ENCODE measurements around the gene PLA2G15.

Gene PLA2G15

DNA sequence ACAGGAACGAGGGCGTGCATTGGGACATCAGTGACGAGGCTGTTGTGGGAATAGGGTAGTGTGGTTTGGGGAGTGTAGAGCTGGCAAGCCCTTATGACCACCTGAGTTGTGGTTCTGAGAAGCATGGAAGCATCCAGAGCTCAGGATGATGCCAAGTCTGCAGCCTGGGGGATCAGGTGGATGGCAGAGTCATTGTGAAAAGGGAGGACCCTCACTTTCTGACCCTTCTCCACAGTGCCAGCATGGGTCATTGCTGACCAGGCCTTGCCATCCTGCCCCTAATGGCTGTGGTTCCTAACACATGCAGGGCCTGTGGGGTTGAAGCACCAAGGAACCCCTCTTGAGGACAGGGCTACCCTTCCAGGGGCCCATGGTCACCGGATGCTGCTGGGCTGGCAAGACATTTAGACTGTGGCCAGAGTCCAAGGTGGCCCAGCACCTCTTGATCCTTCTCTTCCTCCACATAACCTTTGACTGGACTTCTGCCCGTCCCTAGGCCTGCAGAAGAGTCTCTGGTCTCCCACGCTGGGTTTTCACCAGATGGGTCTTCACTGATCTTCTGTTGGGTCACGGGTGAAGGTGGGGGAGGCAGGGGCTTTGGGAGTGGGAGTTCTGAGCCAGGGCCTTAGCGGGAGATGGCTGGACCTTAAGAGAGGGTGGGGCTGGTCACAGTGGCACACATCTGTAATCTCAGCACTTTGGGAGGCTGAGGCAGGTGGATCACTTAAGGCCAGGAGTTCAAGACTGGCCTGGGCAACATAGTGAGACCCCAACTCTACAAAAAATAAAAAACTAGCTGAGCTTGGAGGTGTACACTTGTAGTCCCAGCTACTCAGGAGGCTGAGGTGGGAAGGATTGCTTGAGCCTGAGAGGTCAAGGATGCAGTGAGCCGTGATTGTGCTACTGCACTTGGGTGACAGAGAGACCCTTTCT is 2.0 kb upstream of the PLA2G15 start:
- TF ChIP-seq, protein P1, sequence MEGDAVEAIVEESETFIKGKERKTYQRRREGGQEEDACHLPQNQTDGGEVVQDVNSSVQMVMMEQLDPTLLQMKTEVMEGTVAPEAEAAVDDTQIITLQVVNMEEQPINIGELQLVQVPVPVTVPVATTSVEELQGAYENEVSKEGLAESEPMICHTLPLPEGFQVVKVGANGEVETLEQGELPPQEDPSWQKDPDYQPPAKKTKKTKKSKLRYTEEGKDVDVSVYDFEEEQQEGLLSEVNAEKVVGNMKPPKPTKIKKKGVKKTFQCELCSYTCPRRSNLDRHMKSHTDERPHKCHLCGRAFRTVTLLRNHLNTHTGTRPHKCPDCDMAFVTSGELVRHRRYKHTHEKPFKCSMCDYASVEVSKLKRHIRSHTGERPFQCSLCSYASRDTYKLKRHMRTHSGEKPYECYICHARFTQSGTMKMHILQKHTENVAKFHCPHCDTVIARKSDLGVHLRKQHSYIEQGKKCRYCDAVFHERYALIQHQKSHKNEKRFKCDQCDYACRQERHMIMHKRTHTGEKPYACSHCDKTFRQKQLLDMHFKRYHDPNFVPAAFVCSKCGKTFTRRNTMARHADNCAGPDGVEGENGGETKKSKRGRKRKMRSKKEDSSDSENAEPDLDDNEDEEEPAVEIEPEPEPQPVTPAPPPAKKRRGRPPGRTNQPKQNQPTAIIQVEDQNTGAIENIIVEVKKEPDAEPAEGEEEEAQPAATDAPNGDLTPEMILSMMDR (IDR thresholded peaks at IDR 0.05; ENCODE audit: poor library complexity, severe bottlenecking), result no peak
- H3K27ac ChIP-seq (ENCODE audit: poor library complexity, severe bottlenecking), result no peak overlapping the region
- ATAC-seq (ENCODE audit: low read depth) (no peak), DNase-seq (ENCODE audit: low spot score) (no peak)
- H3K4me1 ChIP-seq (ENCODE audit: insufficient read depth, poor library complexity, severe bottlenecking), result peaks cover 6% of the 10 kb centered on the region
- H3K27me3 ChIP-seq (ENCODE audit: insufficient read depth, poor library complexity, severe bottlenecking), result no peaks in the 10 kb centered on the region
- H3K9me3 ChIP-seq (ENCODE audit: severe bottlenecking), result no peaks in the 10 kb centered on the region
- H3K36me3 ChIP-seq (ENCODE audit: low read depth), result no peaks in the 10 kb centered on the region
- no peak overlapping the region for H3K4me3 ChIP-seq (ENCODE audit: severe bottlenecking)

DNA sequence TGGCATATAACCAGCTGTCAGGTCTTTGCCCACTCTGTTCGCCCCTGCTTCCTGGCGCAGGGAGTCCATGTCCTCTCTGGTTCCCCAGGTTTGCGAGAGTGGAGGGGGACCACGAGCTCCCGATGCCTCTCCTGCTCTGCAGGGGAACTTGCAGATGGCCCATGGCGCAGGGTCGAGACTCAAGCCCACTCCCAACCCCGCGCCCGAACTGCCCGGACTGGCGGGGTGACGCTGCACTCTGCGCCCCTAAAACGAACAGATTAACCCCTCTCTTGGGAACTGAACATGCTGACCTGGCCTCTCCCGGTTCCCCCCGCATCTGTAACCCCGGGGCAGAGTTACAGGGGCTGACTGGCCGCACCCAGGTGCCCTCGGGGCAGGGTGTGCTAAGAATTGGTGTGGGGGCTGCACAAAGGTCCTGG is 681 bp upstream of the PLA2G15 start:
- Histone ChIP-seq H3K4me3 (ENCODE audit: severe bottlenecking) (peak overlapping the region; percentile 59), H3K36me3 (ENCODE audit: low read depth) (peaks cover 5% of the 10 kb centered on the region; the same call in 1 of the 2 replicates), H3K9me3 (ENCODE audit: severe bottlenecking) (no peaks in the 10 kb centered on the region), H3K4me1 (ENCODE audit: insufficient read depth, poor library complexity, severe bottlenecking) (peaks cover 5% of the 10 kb centered on the region), H3K27me3 (ENCODE audit: insufficient read depth, poor library complexity, severe bottlenecking) (no peaks in the 10 kb centered on the region), H3K27ac (ENCODE audit: poor library complexity, severe bottlenecking) (peak overlapping the region; percentile 3)
- DNase-seq (ENCODE audit: low spot score) (no peak), ATAC-seq (ENCODE audit: low read depth) (no peak)
- TF ChIP-seq, protein P1 (IDR thresholded peaks at IDR 0.05; ENCODE audit: poor library complexity, severe bottlenecking), result no peak

DNA sequence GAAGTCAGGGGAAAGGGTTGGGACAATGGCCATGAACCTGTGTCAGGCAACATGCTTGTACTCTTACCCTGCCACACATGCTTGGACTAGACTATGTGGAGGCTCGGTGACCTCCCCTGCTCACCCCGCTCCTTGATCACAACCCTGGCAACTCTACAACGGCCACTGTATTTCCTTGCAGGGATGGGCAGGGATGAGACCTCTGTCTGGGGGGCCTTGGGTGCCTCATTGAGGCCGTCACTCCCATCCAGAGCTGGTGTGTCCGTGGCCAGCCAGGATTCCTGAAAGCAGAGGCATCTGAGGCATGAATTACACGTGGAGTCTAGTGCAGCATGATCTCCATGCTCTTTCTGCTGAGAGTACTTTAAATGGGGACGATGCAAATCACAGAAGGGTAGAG is 948 bp downstream of the PLA2G15 start:
- no peaks in the 10 kb centered on the region for H3K9me3 ChIP-seq (ENCODE audit: severe bottlenecking)
- H3K27me3 ChIP-seq (ENCODE audit: insufficient read depth, poor library complexity, severe bottlenecking), result no peaks in the 10 kb centered on the region
- DNase-seq (ENCODE audit: low spot score) (no peak), ATAC-seq (ENCODE audit: low read depth) (no peak)
- TF ChIP-seq, protein P1 (IDR thresholded peaks at IDR 0.05; ENCODE audit: poor library complexity, severe bottlenecking), result no peak
- peak overlapping the region; percentile 59 for H3K4me3 ChIP-seq (ENCODE audit: severe bottlenecking)
- H3K27ac ChIP-seq (ENCODE audit: poor library complexity, severe bottlenecking), result no peak overlapping the region
- peaks cover 5% of the 10 kb centered on the region for H3K4me1 ChIP-seq (ENCODE audit: insufficient read depth, poor library complexity, severe bottlenecking)
- peaks cover 15% of the 10 kb centered on the region; the same call in 1 of the 2 replicates for H3K36me3 ChIP-seq (ENCODE audit: low read depth)

DNA sequence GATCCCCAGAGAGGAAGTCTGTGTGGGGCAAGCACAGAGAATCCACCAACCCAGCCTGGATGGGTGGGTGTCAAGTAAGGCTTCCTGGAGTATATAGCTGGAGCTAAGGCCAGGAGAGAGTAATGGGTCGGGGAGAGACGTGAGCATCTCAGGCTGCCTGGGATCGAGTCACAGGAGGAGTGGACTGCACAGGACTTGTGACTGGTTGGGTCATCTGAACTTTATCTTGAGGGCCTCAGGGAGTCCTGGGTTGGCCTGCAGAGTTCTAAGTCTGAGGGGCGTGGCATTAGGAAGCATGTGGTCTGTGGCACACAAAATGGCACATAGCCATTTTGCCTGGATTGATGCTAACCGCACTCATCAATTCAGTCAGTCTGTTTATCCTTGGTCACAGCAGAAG is 1.5 kb downstream of the PLA2G15 start:
- peaks cover 5% of the 10 kb centered on the region for H3K4me1 ChIP-seq (ENCODE audit: insufficient read depth, poor library complexity, severe bottlenecking)
- H3K27ac ChIP-seq (ENCODE audit: poor library complexity, severe bottlenecking), result no peak overlapping the region
- TF ChIP-seq, protein P1 (IDR thresholded peaks at IDR 0.05; ENCODE audit: poor library complexity, severe bottlenecking), result no peak
- H3K9me3 ChIP-seq (ENCODE audit: severe bottlenecking), result no peaks in the 10 kb centered on the region
- no peak overlapping the region for H3K4me3 ChIP-seq (ENCODE audit: severe bottlenecking)
- no peaks in the 10 kb centered on the region for H3K27me3 ChIP-seq (ENCODE audit: insufficient read depth, poor library complexity, severe bottlenecking)
- peaks cover 15% of the 10 kb centered on the region; the same call in 1 of the 2 replicates for H3K36me3 ChIP-seq (ENCODE audit: low read depth)
- DNase-seq (ENCODE audit: low spot score), result no peak
- ATAC-seq (ENCODE audit: low read depth), result no peak

DNA sequence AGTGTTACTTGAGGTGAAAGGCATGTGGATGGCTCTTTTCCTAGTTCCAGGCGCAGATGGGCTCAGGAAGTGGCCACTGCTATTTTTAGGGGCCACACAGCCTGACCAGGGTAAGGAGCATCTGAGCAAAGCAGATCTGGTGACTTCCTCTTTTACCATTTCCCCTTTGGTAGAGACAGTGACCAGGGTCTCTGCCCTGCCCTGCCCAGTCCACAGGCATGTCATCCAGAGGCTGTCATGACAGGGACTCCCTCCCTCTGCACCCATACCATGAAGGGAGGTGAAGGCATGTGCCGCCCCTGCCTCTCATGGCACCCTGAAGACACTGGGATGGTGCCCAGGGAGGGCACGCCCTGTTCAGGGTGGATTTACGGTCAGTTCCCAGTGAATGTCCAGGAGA is 2.2 kb downstream of the PLA2G15 start:
- Histone ChIP-seq H3K9me3 (ENCODE audit: severe bottlenecking) (no peaks in the 10 kb centered on the region), H3K27me3 (ENCODE audit: insufficient read depth, poor library complexity, severe bottlenecking) (no peaks in the 10 kb centered on the region), H3K27ac (ENCODE audit: poor library complexity, severe bottlenecking) (no peak overlapping the region), H3K4me1 (ENCODE audit: insufficient read depth, poor library complexity, severe bottlenecking) (peaks cover 5% of the 10 kb centered on the region), H3K36me3 (ENCODE audit: low read depth) (peaks cover 15% of the 10 kb centered on the region; the same call in 1 of the 2 replicates), H3K4me3 (ENCODE audit: severe bottlenecking) (no peak overlapping the region)
- no peak for ATAC-seq (ENCODE audit: low read depth)
- no peak for DNase-seq (ENCODE audit: low spot score)
- TF ChIP-seq, protein P1 (IDR thresholded peaks at IDR 0.05; ENCODE audit: poor library complexity, severe bottlenecking), result no peak

Data from RWPE2 (cell line).